ENCODE data around the gene PRDM4. TPM values are rescaled to one million over a fixed set of nuclear protein-coding genes. Genes with fewer than 3 reads are reported as not detected.

The PRDM4 gene
- total RNA-seq, 4 donors from 2014 or later, result 41.6 to 71.2 (median 42.4) TPM

- no peaks in the 10 kb centered on the region for H3K9me3 ChIP-seq
- WGBS, 2 donors (ENCODE audit: low coverage in 1 of 2), result 90 to 93% methylated on average over 3 to 5 of the region's 5 CpGs
- intact Hi-C loops (cut with DNase I; ENCODE audit: low total_unique reads), result no loop called here
- no peak overlapping the region for H3K4me3 ChIP-seq
- TF ChIP-seq POLR2A (IDR thresholded peaks at IDR 0.05) (no peak), POLR2AphosphoS5 (IDR thresholded peaks at IDR 0.05) (no peak), EP300 (IDR thresholded peaks at IDR 0.05; ENCODE audit: low read depth) (no peak)
- TF ChIP-seq, protein P1, sequence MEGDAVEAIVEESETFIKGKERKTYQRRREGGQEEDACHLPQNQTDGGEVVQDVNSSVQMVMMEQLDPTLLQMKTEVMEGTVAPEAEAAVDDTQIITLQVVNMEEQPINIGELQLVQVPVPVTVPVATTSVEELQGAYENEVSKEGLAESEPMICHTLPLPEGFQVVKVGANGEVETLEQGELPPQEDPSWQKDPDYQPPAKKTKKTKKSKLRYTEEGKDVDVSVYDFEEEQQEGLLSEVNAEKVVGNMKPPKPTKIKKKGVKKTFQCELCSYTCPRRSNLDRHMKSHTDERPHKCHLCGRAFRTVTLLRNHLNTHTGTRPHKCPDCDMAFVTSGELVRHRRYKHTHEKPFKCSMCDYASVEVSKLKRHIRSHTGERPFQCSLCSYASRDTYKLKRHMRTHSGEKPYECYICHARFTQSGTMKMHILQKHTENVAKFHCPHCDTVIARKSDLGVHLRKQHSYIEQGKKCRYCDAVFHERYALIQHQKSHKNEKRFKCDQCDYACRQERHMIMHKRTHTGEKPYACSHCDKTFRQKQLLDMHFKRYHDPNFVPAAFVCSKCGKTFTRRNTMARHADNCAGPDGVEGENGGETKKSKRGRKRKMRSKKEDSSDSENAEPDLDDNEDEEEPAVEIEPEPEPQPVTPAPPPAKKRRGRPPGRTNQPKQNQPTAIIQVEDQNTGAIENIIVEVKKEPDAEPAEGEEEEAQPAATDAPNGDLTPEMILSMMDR (IDR thresholded peaks at IDR 0.05), result no peak
- peaks cover 9% of the 10 kb centered on the region for H3K27me3 ChIP-seq
- H3K4me1 ChIP-seq, result no peaks in the 10 kb centered on the region
- H3K27ac ChIP-seq, result no peak overlapping the region
- in situ Hi-C loops (cut with MboI; ENCODE audit: low pct_ligation_motif_present in 1 of 4, low pct_unique_long_range_greater_than_20kb in 1 of 4, low sequenced_read_pairs in 3 of 4), result loop anchor here in 1 of 4 donors (10.0 kb wide), 1 partner anchor 117 kb away; no protein-coding TSS in a partner anchor
- no peaks in the 10 kb centered on the region for H3K36me3 ChIP-seq
- no peak for DNase-seq
Measured at GRCh38 chr12:107767466-107767865, 6.5 kb upstream of the PRDM4 start.

DNA sequence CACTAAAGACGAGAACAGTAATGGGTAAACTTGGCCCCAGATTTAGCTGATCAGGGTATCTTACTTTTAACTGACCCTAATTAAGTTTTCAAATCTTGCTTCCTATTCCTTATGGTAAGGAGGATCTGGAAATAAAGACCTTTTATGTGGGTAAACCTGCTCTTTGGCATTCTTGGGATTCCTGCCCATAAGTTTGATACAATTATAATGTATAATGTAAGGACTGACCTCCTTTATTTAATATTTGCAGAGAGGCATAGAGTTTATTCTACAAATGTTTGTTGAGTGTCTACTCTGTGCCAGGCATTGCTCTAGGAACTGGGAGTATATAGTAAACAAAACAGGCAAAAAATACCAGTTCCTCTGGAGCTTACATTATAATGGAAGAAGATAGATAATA, 4.4 kb upstream of the PRDM4 start:
- WGBS, 2 donors (ENCODE audit: low coverage in 1 of 2), result 82 to 86% methylated on average over 1 of the region's 1 CpG
- no peaks in the 10 kb centered on the region for H3K27me3 ChIP-seq
- DNase-seq, result no peak
- intact Hi-C loops (cut with DNase I; ENCODE audit: low total_unique reads) (no loop called here), in situ Hi-C loops (cut with MboI; ENCODE audit: low pct_ligation_motif_present in 1 of 4, low pct_unique_long_range_greater_than_20kb in 1 of 4, low sequenced_read_pairs in 3 of 4) (loop anchor here in 1 of 4 donors (10.0 kb wide), 1 partner anchor 119 kb away; no protein-coding TSS in a partner anchor)
- no peak overlapping the region for H3K27ac ChIP-seq
- no peak overlapping the region for H3K4me3 ChIP-seq
- peaks cover 0 to 5% (median 3%) of the 10 kb centered on the region in 4 donors for H3K4me1 ChIP-seq
- H3K36me3 ChIP-seq, result no peaks in the 10 kb centered on the region
- TF ChIP-seq POLR2AphosphoS5 (IDR thresholded peaks at IDR 0.05), result no peak
- TF ChIP-seq, protein P1 (IDR thresholded peaks at IDR 0.05), result no peak
- no peak for TF ChIP-seq POLR2A (IDR thresholded peaks at IDR 0.05)
- TF ChIP-seq EP300 (IDR thresholded peaks at IDR 0.05; ENCODE audit: low read depth), result no peak
- H3K9me3 ChIP-seq, result no peaks in the 10 kb centered on the region

GRCh38 chr12:107764626-107765025, 3.7 kb upstream of the PRDM4 start:
- H3K4me3 ChIP-seq, result no peak overlapping the region
- no peak overlapping the region for H3K27ac ChIP-seq
- H3K27me3 ChIP-seq, result no peaks in the 10 kb centered on the region
- in situ Hi-C loops (cut with MboI; ENCODE audit: low pct_ligation_motif_present in 1 of 4, low pct_unique_long_range_greater_than_20kb in 1 of 4, low sequenced_read_pairs in 3 of 4), result loop anchor here in 1 of 4 donors (10.0 kb wide), 1 partner anchor 120 kb away; no protein-coding TSS in a partner anchor
- no peak for DNase-seq
- WGBS, 2 donors (ENCODE audit: low coverage in 1 of 2), result 71 to 76% methylated on average over 4 of the region's 4 CpGs
- H3K36me3 ChIP-seq, result no peaks in the 10 kb centered on the region
- TF ChIP-seq EP300 (IDR thresholded peaks at IDR 0.05; ENCODE audit: low read depth) (no peak), POLR2AphosphoS5 (IDR thresholded peaks at IDR 0.05) (no peak), POLR2A (IDR thresholded peaks at IDR 0.05) (no peak)
- TF ChIP-seq, protein P1 (IDR thresholded peaks at IDR 0.05), result no peak
- no peaks in the 10 kb centered on the region for H3K9me3 ChIP-seq
- H3K4me1 ChIP-seq, result peaks cover 0 to 10% (median 8%) of the 10 kb centered on the region in 4 donors
- intact Hi-C loops (cut with DNase I; ENCODE audit: low total_unique reads), result no loop called here

- in situ Hi-C loops (cut with MboI; ENCODE audit: low pct_ligation_motif_present in 1 of 4, low pct_unique_long_range_greater_than_20kb in 1 of 4, low sequenced_read_pairs in 3 of 4), result loop anchor here in 1 of 4 donors (10.0 kb wide), 1 partner anchor 122 kb away; no protein-coding TSS in a partner anchor
- DNase-seq, result no peak
- H3K9me3 ChIP-seq, result no peaks in the 10 kb centered on the region
- no peaks in the 10 kb centered on the region for H3K27me3 ChIP-seq
- WGBS, 2 donors (ENCODE audit: low coverage in 1 of 2), result 90 to 94% methylated on average over 1 of the region's 1 CpG
- H3K27ac ChIP-seq, result no peak overlapping the region
- H3K36me3 ChIP-seq, result peaks cover 0 to 7% (median 0%) of the 10 kb centered on the region in 4 donors
- H3K4me1 ChIP-seq, result peaks cover 10 to 28% (median 22%) of the 10 kb centered on the region in 4 donors
- H3K4me3 ChIP-seq, result no peak overlapping the region
- no peak for TF ChIP-seq EP300 (IDR thresholded peaks at IDR 0.05; ENCODE audit: low read depth)
- no peak for TF ChIP-seq POLR2AphosphoS5 (IDR thresholded peaks at IDR 0.05)
- TF ChIP-seq, protein P1 (IDR thresholded peaks at IDR 0.05), result no peak
- no peak for TF ChIP-seq POLR2A (IDR thresholded peaks at IDR 0.05)
- intact Hi-C loops (cut with DNase I; ENCODE audit: low total_unique reads), result no loop called here
Measured at GRCh38 chr12:107762874-107763273, 1.9 kb upstream of the PRDM4 start.
